ENCODE data around the gene MTCL3.

DNA sequence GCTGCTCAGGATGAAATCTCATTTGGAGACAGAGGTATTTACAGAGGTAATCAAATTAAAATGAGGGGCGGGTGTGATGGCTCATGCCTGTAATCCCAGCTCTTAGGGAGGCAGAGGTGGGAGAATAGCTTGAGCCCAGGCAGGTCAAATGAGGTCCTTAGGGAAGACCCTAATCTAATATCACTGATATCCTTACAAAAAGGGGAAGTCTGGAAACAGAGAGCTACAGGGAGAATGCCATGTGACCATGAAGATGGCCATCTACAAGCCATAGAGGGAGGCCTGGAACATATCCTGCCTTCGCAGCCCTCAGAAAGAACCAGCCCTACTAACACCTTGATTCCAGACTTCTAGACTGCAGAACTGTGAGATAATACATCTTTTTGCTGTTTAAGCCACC, 8.3 kb downstream of the MTCL3 start:
- TF ChIP-seq CTCF (optimal IDR thresholded peaks at IDR 0.05 in 1 of 3, IDR thresholded peaks at IDR 0.05 in 1 of 3, conservative IDR thresholded peaks at IDR 0.05 in 1 of 3; ENCODE audit: extremely low read depth in 1 of 3, insufficient read depth in 2 of 3, low read length in 3 of 3), result no peak
- no peak for TF ChIP-seq EZH2 (IDR thresholded peaks at IDR 0.05; ENCODE audit: low read length)

Data from keratinocyte (primary cell).